Measurements from ENCODE around the gene OR5B2. TPM values are rescaled to one million over a fixed set of nuclear protein-coding genes. Genes with fewer than 3 reads are reported as not detected.

Gene OR5B2
- total and polyA plus RNA-seq, 2 donors (not counting 1 experiment from before 2014, with no cell fraction given) = 0.03 TPM; not detected in 1

- H3K27ac Mint-ChIP-seq = no peak overlapping the region
- H3K4me1 Mint-ChIP-seq = no peaks in the 10 kb centered on the region
- peaks cover 6% of the 10 kb centered on the region for H3K9me3 Mint-ChIP-seq (ENCODE audit: insufficient read depth)
- ChIA-PET CTCF (no interaction called here), POLR2A (no interaction called here)
- Histone ChIP-seq H2AFZ (ENCODE audit: insufficient read depth, low read depth, low read length, poor library complexity, severe bottlenecking) (no peak overlapping the region), H3K27ac (ENCODE audit: low read length in 2 of 2) (no peak overlapping the region), H3K36me3 (replicated peaks in 1 of 2; ENCODE audit: control extremely low read depth in 1 of 2, control insufficient read depth in 1 of 2, extremely low read depth in 1 of 2, insufficient read depth in 2 of 2, low read length in 1 of 2) (no peaks in the 10 kb centered on the region), H3K9ac (ENCODE audit: low read length) (no peak overlapping the region), H4K20me1 (ENCODE audit: control insufficient read depth, insufficient read depth, low read length, poor library complexity, severe bottlenecking) (no peaks in the 10 kb centered on the region), H3K27me3 (replicated peaks in 1 of 4; ENCODE audit: control extremely low read depth in 1 of 4, control insufficient read depth in 3 of 4, insufficient read depth in 4 of 4, low read length in 3 of 4) (peaks cover 0 to 6% (median 0%) of the 10 kb centered on the region in 4 experiments), H3K9me3 (ENCODE audit: control extremely low read depth in 1 of 3, control insufficient read depth in 2 of 3, insufficient read depth in 1 of 3, low read length in 2 of 3) (peaks cover 0 to 18% (median 0%) of the 10 kb centered on the region in 3 donors), H3K4me1 (ENCODE audit: control insufficient read depth in 2 of 2, insufficient read depth in 2 of 2, low read length in 2 of 2) (no peaks in the 10 kb centered on the region), H3K79me2 (ENCODE audit: control insufficient read depth, insufficient read depth, low read length) (no peaks in the 10 kb centered on the region), H3K4me3 (ENCODE audit: control extremely low read depth in 1 of 5, extremely low read depth in 1 of 5, insufficient read depth in 1 of 5, low read depth in 2 of 5, low read length in 4 of 5) (no peak overlapping the region), H3K4me2 (replicated peaks; ENCODE audit: low read depth, low read length, poor library complexity, severe bottlenecking) (no peak overlapping the region)
- DNase-seq (no peak), ATAC-seq (ENCODE audit: low read depth) (no peak)
- H3K4me3 Mint-ChIP-seq = no peak overlapping the region
- peaks cover 40% of the 10 kb centered on the region for H3K27me3 Mint-ChIP-seq
- intact Hi-C loops (cut with micrococcal nuclease) = no loop called here
- WGBS (ENCODE audit: insufficient coverage) = 83% methylated on average over 2 of the region's 2 CpGs
- TF ChIP-seq EZH2 (IDR thresholded peaks at IDR 0.05; ENCODE audit: borderline replicate concordance, insufficient read depth, low read depth, low read length, poor library complexity, severe bottlenecking) = no peak
- TF ChIP-seq CTCF (IDR thresholded peaks at IDR 0.05) = no peak
These were observed 16.4 kb upstream of the OR5B2 start for GRCh38 chr11:58444300-58444699.

GRCh38 chr11:58442136-58442535, 14.2 kb upstream of the OR5B2 start, which contains the start of gene OR5B12:
Gene OR5B12, minus strand, starts transcription at chr11:58442236. Its CDS starts 2,085 bp downstream, at chr11:58440151.
- TF ChIP-seq EZH2 (IDR thresholded peaks at IDR 0.05; ENCODE audit: borderline replicate concordance, insufficient read depth, low read depth, low read length, poor library complexity, severe bottlenecking) (no peak), CTCF (IDR thresholded peaks at IDR 0.05) (no peak)
- H3K27me3 Mint-ChIP-seq = peaks cover 29% of the 10 kb centered on the region
- WGBS (ENCODE audit: insufficient coverage) = no CpG with 5 or more reads among the region's 1 CpG
- CTCF ChIA-PET = no interaction called here
- Histone ChIP-seq H3K9ac (ENCODE audit: low read length) (no peak within 1 kb of the TSS), H3K4me1 (ENCODE audit: control insufficient read depth in 2 of 2, insufficient read depth in 2 of 2, low read length in 2 of 2) (no peaks in the 10 kb centered on the region), H2AFZ (ENCODE audit: insufficient read depth, low read depth, low read length, poor library complexity, severe bottlenecking) (no peak within 1 kb of the TSS), H4K20me1 (ENCODE audit: control insufficient read depth, insufficient read depth, low read length, poor library complexity, severe bottlenecking) (no peaks in the 10 kb centered on the region), H3K9me3 (ENCODE audit: control extremely low read depth in 1 of 3, control insufficient read depth in 2 of 3, insufficient read depth in 1 of 3, low read length in 2 of 3) (peaks cover 0 to 18% (median 0%) of the 10 kb centered on the region in 3 donors), H3K79me2 (ENCODE audit: control insufficient read depth, insufficient read depth, low read length) (no peaks in the 10 kb centered on the region), H3K36me3 (replicated peaks in 1 of 2; ENCODE audit: control extremely low read depth in 1 of 2, control insufficient read depth in 1 of 2, extremely low read depth in 1 of 2, insufficient read depth in 2 of 2, low read length in 1 of 2) (no peaks in the 10 kb centered on the region), H3K27ac (ENCODE audit: low read length in 2 of 2) (no peak within 1 kb of the TSS), H3K27me3 (replicated peaks in 1 of 4; ENCODE audit: control extremely low read depth in 1 of 4, control insufficient read depth in 3 of 4, insufficient read depth in 4 of 4, low read length in 3 of 4) (peaks cover 0 to 6% (median 0%) of the 10 kb centered on the region in 4 experiments), H3K4me2 (replicated peaks; ENCODE audit: low read depth, low read length, poor library complexity, severe bottlenecking) (no peak within 1 kb of the TSS), H3K4me3 (ENCODE audit: control extremely low read depth in 1 of 5, extremely low read depth in 1 of 5, insufficient read depth in 1 of 5, low read depth in 2 of 5, low read length in 4 of 5) (no peak within 1 kb of the TSS)
- DNase-seq (no peak), ATAC-seq (ENCODE audit: low read depth) (no peak)
- H3K4me3 Mint-ChIP-seq = no peak within 1 kb of the TSS
- no peaks in the 10 kb centered on the region for H3K4me1 Mint-ChIP-seq
- intact Hi-C loops (cut with micrococcal nuclease) = no loop called here
- POLR2A ChIA-PET = no interaction called here
- no peak within 1 kb of the TSS for H3K27ac Mint-ChIP-seq
- peaks cover 2% of the 10 kb centered on the region for H3K9me3 Mint-ChIP-seq (ENCODE audit: insufficient read depth)
